Loucy (cell line): ENCODE data around the gene SAFB2.
A peak's percentile ranks its signal among the peaks of the same experiment; 100 is the strongest.

Source experiments
- H2AFZ ChIP-seq: fragments of 200-600 bp; sonication (generic); 2 replicates; pipeline ENCODE4 v1.6.0; 2016; ENCODE audit warnings: antibody characterized with exemption, mild to moderate bottlenecking, low read length, moderate library complexity
- H3F3A ChIP-seq: fragments of 200-600 bp; 2 replicates; pipeline ENCODE4 v1.6.0; 2016; ENCODE audit warnings: antibody characterized with exemption, low read depth, mild to moderate bottlenecking
- H3K27me3 ChIP-seq: fragments of 200-600 bp; sonication (generic); 2 replicates; pipeline ENCODE4 v1.6.1; 2014; ENCODE audit warnings: low read length, mild to moderate bottlenecking; ENCODE audit not compliant: insufficient read depth, poor library complexity, severe bottlenecking
- H3K36me3 ChIP-seq: fragments of 200-600 bp; sonication (generic); 2 replicates; pipeline ENCODE4 v1.6.1; 2016; ENCODE audit warnings: low read length; ENCODE audit not compliant: insufficient read depth
- H3K4me1 ChIP-seq: fragments of 200-600 bp; sonication (generic); 2 replicates; pipeline ENCODE4 v1.5.1; 2014; ENCODE audit warnings: low read length, mild to moderate bottlenecking; ENCODE audit not compliant: insufficient read depth, poor library complexity, severe bottlenecking
- H3K4me2 ChIP-seq: fragments of 200-600 bp; sonication (generic); 2 replicates; pipeline ENCODE4 v1.6.0; 2014; ENCODE audit warnings: antibody characterized with exemption, low read length, low read depth, mild to moderate bottlenecking; ENCODE audit not compliant: poor library complexity, severe bottlenecking
- H3K4me3 ChIP-seq: fragments of 200-600 bp; sonication (generic); 2 replicates; pipeline ENCODE4 v1.5.1; 2014; ENCODE audit warnings: low read length, mild to moderate bottlenecking, mixed read lengths; ENCODE audit not compliant: poor library complexity, severe bottlenecking
- H3K79me2 ChIP-seq: fragments of 200-600 bp; sonication (generic); 2 replicates; pipeline ENCODE4 v1.6.1; 2014; ENCODE audit warnings: low read length; ENCODE audit not compliant: insufficient read depth
- H3K9ac ChIP-seq: fragments of 200-600 bp; sonication (generic); 2 replicates; pipeline ENCODE4 v1.6.0; 2014; ENCODE audit warnings: mild to moderate bottlenecking, low read depth, low read length, moderate library complexity; ENCODE audit not compliant: poor library complexity, severe bottlenecking
- H3K9me2 ChIP-seq: fragments of 200-600 bp; sonication (generic); replicated peaks from 2 replicates; pipeline ENCODE4 v1.6.1; 2016; ENCODE audit warnings: low read depth, low read length, mixed read lengths
- H3K9me3 ChIP-seq: fragments of 200-600 bp; sonication (generic); 2 replicates; pipeline ENCODE4 v1.6.1; 2014; ENCODE audit warnings: mild to moderate bottlenecking, antibody characterized with exemption, low read length, low read depth; ENCODE audit not compliant: insufficient read depth
- H4K20me1 ChIP-seq: fragments of 200-600 bp; sonication (generic); 2 replicates; pipeline ENCODE4 v1.6.0; 2014; ENCODE audit warnings: antibody characterized with exemption, low read length, mild to moderate bottlenecking; ENCODE audit not compliant: insufficient read depth, poor library complexity, severe bottlenecking
- CTCF ChIP-seq: fragments of 200-600 bp; sonication (generic); conservative IDR thresholded peaks from 2 replicates; pipeline ENCODE4 v1.5.1; 2014; ENCODE audit warnings: mild to moderate bottlenecking, antibody characterized with exemption, low read length
- EZH2phosphoT487 ChIP-seq: fragments of 200-600 bp; IDR thresholded peaks from 2 replicates; pipeline ENCODE4 v1.6.1; 2018; ENCODE audit warnings: antibody characterized with exemption, mild to moderate bottlenecking, moderate library complexity, borderline replicate concordance

SAFB2 gene

DNA sequence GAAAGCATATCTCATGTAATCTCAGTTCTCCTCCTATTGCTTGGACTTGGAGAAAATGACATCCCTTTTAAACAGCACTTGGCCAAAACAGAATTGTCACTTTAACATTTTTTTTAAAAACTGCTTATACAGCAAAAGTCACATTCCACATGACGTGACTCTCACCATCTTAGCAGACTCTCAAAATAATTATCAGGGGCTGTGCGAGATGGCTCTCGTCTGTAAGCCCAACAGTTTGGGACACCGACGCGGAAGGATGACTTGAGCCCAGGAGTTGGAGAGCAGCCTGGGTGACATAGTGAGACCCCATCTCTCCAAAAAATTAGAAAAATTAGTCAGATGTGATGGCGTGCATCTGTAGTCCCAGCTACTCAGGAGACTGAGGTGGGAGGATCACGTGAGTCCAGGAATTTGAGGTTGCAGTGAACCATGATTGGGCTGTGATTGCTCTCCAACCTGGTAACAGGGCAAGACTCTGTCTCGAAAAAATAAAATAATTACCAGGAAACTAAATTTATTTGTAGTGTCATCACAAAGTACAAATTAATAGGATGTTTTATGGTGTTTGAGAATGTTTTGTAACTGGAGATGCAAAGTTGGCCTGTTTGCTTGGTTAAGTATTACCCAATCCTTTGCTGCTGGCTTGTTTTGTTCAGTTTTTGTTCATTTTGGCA, 9.1 kb upstream of the SAFB2 start:
- Histone ChIP-seq H4K20me1 (peaks cover 94% of the 10 kb centered on the region), H3K4me1 (peaks cover 38% of the 10 kb centered on the region), H3K9me3 (no peaks in the 10 kb centered on the region), H3K4me2 (peak overlapping the region; percentile 39), H3K27me3 (no peaks in the 10 kb centered on the region), H3K36me3 (peaks cover 54% of the 10 kb centered on the region), H3K4me3 (peak overlapping the region; percentile 1), H3K9ac (no peak overlapping the region), H2AFZ (no peak overlapping the region), H3K9me2 (no peaks in the 10 kb centered on the region), H3F3A (no peaks in the 10 kb centered on the region), H3K79me2 (peaks cover 100% of the 10 kb centered on the region)
- TF ChIP-seq CTCF, result no peak

DNA sequence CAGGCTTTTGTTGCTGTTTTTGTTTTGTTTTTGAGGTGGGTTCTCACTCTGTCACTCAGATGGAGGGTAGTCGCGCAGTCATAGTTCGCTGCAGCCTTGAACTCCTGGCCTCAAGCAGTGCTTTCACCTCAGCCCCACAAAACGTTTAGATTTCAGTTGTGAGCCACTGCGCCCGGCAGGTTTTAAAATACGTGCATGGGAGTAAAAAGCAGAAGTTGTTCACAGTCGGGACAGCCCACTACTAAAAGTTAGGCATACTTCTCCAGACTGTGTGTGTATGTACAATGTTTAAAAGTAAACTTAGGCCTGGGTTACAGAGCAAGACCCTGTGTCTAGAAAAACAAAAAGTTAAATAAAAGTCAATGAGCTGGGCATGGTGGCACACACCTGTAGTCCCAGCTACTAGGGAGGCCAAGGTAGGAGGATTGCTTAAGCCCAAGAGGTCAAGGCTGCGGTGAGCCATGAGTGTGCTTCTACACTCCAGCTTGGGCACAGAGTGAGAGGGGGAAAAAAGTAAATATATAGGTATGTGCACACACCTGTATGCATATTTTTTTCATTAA, 6.4 kb upstream of the SAFB2 start:
- H3K4me3 ChIP-seq, result peak overlapping the region; percentile 100
- H3K9me2 ChIP-seq, result no peaks in the 10 kb centered on the region
- no peaks in the 10 kb centered on the region for H3F3A ChIP-seq
- H3K36me3 ChIP-seq, result peaks cover 60% of the 10 kb centered on the region
- no peaks in the 10 kb centered on the region for H3K27me3 ChIP-seq
- peaks cover 63% of the 10 kb centered on the region for H3K4me1 ChIP-seq
- TF ChIP-seq EZH2phosphoT487, result no peak
- no peak for TF ChIP-seq CTCF
- H3K79me2 ChIP-seq, result peaks cover 100% of the 10 kb centered on the region
- peak overlapping the region; percentile 30 for H3K9ac ChIP-seq
- H4K20me1 ChIP-seq, result peaks cover 94% of the 10 kb centered on the region
- H2AFZ ChIP-seq, result no peak overlapping the region
- H3K9me3 ChIP-seq, result no peaks in the 10 kb centered on the region
- peak overlapping the region; percentile 99 for H3K4me2 ChIP-seq

- Histone ChIP-seq H3K27me3 (no peaks in the 10 kb centered on the region), H2AFZ (no peak overlapping the region), H3K4me3 (peak overlapping the region; percentile 100), H3K9me3 (no peaks in the 10 kb centered on the region), H3K36me3 (peaks cover 60% of the 10 kb centered on the region), H3K4me2 (peak overlapping the region; percentile 99), H3K9ac (peak overlapping the region; percentile 30), H3K9me2 (no peaks in the 10 kb centered on the region), H3F3A (no peaks in the 10 kb centered on the region), H3K79me2 (peaks cover 100% of the 10 kb centered on the region), H4K20me1 (peaks cover 95% of the 10 kb centered on the region), H3K4me1 (peaks cover 63% of the 10 kb centered on the region)
- TF ChIP-seq EZH2phosphoT487 (no peak), CTCF (no peak)
Observed at GRCh38 chr19:5628461-5628860, 5.9 kb upstream of the SAFB2 start.
